IMR-90 (cell line): ENCODE data around the gene PUS7L. TPM values are rescaled to one million over a fixed set of nuclear protein-coding genes. Genes with fewer than 3 reads are reported as not detected.

Experiments used
- ATAC-seq: fragments of 200-7000 bp; cut with Tn5 transposase; 2 replicates; pipeline ENCODE4 v1.9.1; 2020; ENCODE audit warnings: low read depth, mild to moderate bottlenecking, moderate library complexity
- BruUV-seq: library from RNA; stranded (reverse); fragments of 400-500 nt; replicated peaks from 2 replicates; lab custom pipeline; 2021; lab: Mats Ljungman, UMichigan
- CTCF ChIA-PET: fragments of 300-600 bp; formaldehyde crosslinking; extraction: SDS; loops from one replicate; lab custom pipeline; 2021; ENCODE audit warnings: antibody characterized with exemption; lab: Yijun Ruan, JAX
- POLR2A ChIA-PET: fragments of 300-600 bp; sonication (Branson Sonifier 250); formaldehyde crosslinking; loops from one replicate; lab custom pipeline; 2022; ENCODE audit warnings: antibody characterized with exemption; ENCODE audit not compliant: unreplicated experiment; lab: Charles Lee
- DNase-seq: peaks from one replicate; pipeline ENCODE4 v3.0.0; 2013
- H2AFZ ChIP-seq: replicated peaks from 2 replicates; pipeline ENCODE3; 2013; ENCODE audit warnings: low read length, mild to moderate bottlenecking; ENCODE audit not compliant: poor library complexity
- H2AK5ac ChIP-seq: 2 replicates; pipeline ENCODE4 v1.6.1; 2013; ENCODE audit warnings: low read depth, low read length, inconsistent platforms
- H2AK9ac ChIP-seq: replicated peaks from 2 replicates; pipeline ENCODE3; 2013; ENCODE audit warnings: mild to moderate bottlenecking, low read depth, low read length, moderate library complexity; ENCODE audit not compliant: poor library complexity
- H2BK120ac ChIP-seq: 2 replicates; pipeline ENCODE4 v1.6.1; 2013; ENCODE audit warnings: low read depth, low read length, inconsistent platforms
- H2BK15ac ChIP-seq: 3 replicates; pipeline ENCODE4 v1.6.1; 2013; ENCODE audit warnings: low read depth, low read length, inconsistent platforms
- H2BK20ac ChIP-seq: 2 replicates; pipeline ENCODE4 v1.6.1; 2013; ENCODE audit warnings: low read depth, mild to moderate bottlenecking, inconsistent platforms, low read length, moderate library complexity
- H2BK5ac ChIP-seq: 2 replicates; pipeline ENCODE4 v1.6.1; 2013; ENCODE audit warnings: mild to moderate bottlenecking, low read depth, low read length, inconsistent platforms; ENCODE audit not compliant: poor library complexity, severe bottlenecking
- H3K14ac ChIP-seq: replicated peaks from 2 replicates; pipeline ENCODE4 v1.6.1; 2013; ENCODE audit warnings: low read depth, low read length, inconsistent platforms
- H3K18ac ChIP-seq: 2 replicates; pipeline ENCODE4 v1.6.1; 2013; ENCODE audit warnings: low read depth, low read length, control low read depth
- H3K23ac ChIP-seq: 2 replicates; pipeline ENCODE4 v1.6.1; 2013; ENCODE audit warnings: low read depth, low read length, inconsistent platforms
- H3K27ac ChIP-seq: 2 replicates; pipeline ENCODE4 v1.5.1; 2013; ENCODE audit warnings: mild to moderate bottlenecking, control low read depth, low read length; ENCODE audit not compliant: insufficient read depth
- H3K27me3 ChIP-seq: 2 replicates; pipeline ENCODE4 v1.6.1; 2013; ENCODE audit warnings: low read length; ENCODE audit not compliant: control insufficient read depth, insufficient read depth
- H3K36me3 ChIP-seq: 2 replicates; pipeline ENCODE4 v1.6.1; 2013; ENCODE audit warnings: low read length, mixed read lengths; ENCODE audit not compliant: control insufficient read depth, insufficient read depth
- H3K4ac ChIP-seq: 2 replicates; pipeline ENCODE4 v1.6.1; 2013; ENCODE audit warnings: low read depth, low read length, inconsistent platforms
- H3K4me1 ChIP-seq: 2 replicates; pipeline ENCODE4 v1.6.1; 2013; ENCODE audit warnings: low read length, mixed read lengths; ENCODE audit not compliant: control insufficient read depth, insufficient read depth
- H3K4me2 ChIP-seq: 2 replicates; pipeline ENCODE4 v1.6.1; 2013; ENCODE audit warnings: low read depth, mild to moderate bottlenecking, control low read depth, low read length, moderate library complexity
- H3K4me3 ChIP-seq: 2 replicates; pipeline ENCODE4 v1.5.1; 2013; ENCODE audit warnings: low read depth, mild to moderate bottlenecking, control low read depth, low read length, moderate library complexity; ENCODE audit not compliant: insufficient read depth
- H3K56ac ChIP-seq: 2 replicates; pipeline ENCODE4 v1.6.1; 2013; ENCODE audit warnings: low read length, inconsistent platforms; ENCODE audit not compliant: insufficient read depth; ENCODE audit errors: extremely low read depth
- H3K79me1 ChIP-seq, 2 experiments: 2 replicates each; pipeline ENCODE4 v1.6.1; 2013; ENCODE audit warnings: low read length in 2 of 2, inconsistent platforms in 1 of 2, low read depth in 1 of 2
- H3K9ac ChIP-seq: 2 replicates; pipeline ENCODE4 v1.6.1; 2013; ENCODE audit warnings: low read depth, low read length, control low read depth
- H3K9me1 ChIP-seq: 2 replicates; pipeline ENCODE4 v1.6.1; 2013; ENCODE audit warnings: low read length, inconsistent platforms; ENCODE audit not compliant: insufficient read depth
- H3K9me3 ChIP-seq: 2 replicates; pipeline ENCODE4 v1.6.1; 2013; ENCODE audit warnings: low read length; ENCODE audit not compliant: control insufficient read depth, insufficient read depth
- H4K20me1 ChIP-seq: 2 replicates; pipeline ENCODE4 v1.6.1; 2013; ENCODE audit warnings: low read length, inconsistent platforms; ENCODE audit not compliant: insufficient read depth
- H4K5ac ChIP-seq: 2 replicates; pipeline ENCODE4 v1.6.1; 2013; ENCODE audit warnings: mild to moderate bottlenecking, low read depth, low read length, control low read depth
- H4K8ac ChIP-seq, 2 experiments: 2 replicates each; pipeline ENCODE4 v1.6.1; 2013; ENCODE audit warnings: low read depth in 2 of 2, low read length in 2 of 2, control low read depth in 1 of 2, inconsistent platforms in 1 of 2
- H4K91ac ChIP-seq: 2 replicates; pipeline ENCODE4 v1.6.1; 2013; ENCODE audit warnings: low read depth, low read length, inconsistent platforms; ENCODE audit not compliant: insufficient read depth
- CEBPB ChIP-seq: IDR thresholded peaks from 2 replicates; pipeline ENCODE4 v1.6.1; 2012; ENCODE audit warnings: low read depth, low read length, improper control_type of control experiment
- CHD1 ChIP-seq: IDR thresholded peaks from 2 replicates; pipeline ENCODE4 v1.6.1; 2012; ENCODE audit warnings: low read depth, low read length, improper control_type of control experiment
- MXI1 ChIP-seq: IDR thresholded peaks from 2 replicates; pipeline ENCODE4 v1.6.1; 2012; ENCODE audit warnings: low read depth, mild to moderate bottlenecking, low read length, moderate library complexity, borderline replicate concordance
- POLR2A ChIP-seq: IDR thresholded peaks from 2 replicates; pipeline ENCODE4 v1.6.1; 2012; ENCODE audit warnings: mild to moderate bottlenecking, low read depth, low read length
- RCOR1 ChIP-seq: IDR thresholded peaks from 2 replicates; pipeline ENCODE4 v1.6.1; 2012; ENCODE audit warnings: mild to moderate bottlenecking, low read length, improper control_type of control experiment; ENCODE audit not compliant: insufficient replicate concordance
- SMC3 ChIP-seq: fragments of 150-350 bp; IDR thresholded peaks from 2 replicates; pipeline ENCODE4 v1.6.1; 2016; ENCODE audit warnings: low read depth, mild to moderate bottlenecking, antibody characterized with exemption, low read length, moderate library complexity
- USF2 ChIP-seq: fragments of 150-350 bp; IDR thresholded peaks from 2 replicates; pipeline ENCODE4 v1.6.1; 2017; ENCODE audit warnings: mild to moderate bottlenecking, antibody characterized with exemption, low read length, low read depth
- dilution Hi-C: fragments of 300-500 bp; cut with HindIII; formaldehyde crosslinking; loops from one replicate; pipeline ENCODE4 v1.14.3; 2018; ENCODE audit warnings: low sequenced_read_pairs; ENCODE audit not compliant: unreplicated experiment
- in situ Hi-C: fragments of 300-500 bp; cut with MboI; formaldehyde crosslinking; loops from 3 replicates; pipeline ENCODE4 v1.14.3; 2019; ENCODE audit warnings: low sequenced_read_pairs, inconsistent platforms, mixed read lengths
- intact Hi-C: fragments of 100-400 bp; cut with micrococcal nuclease; formaldehyde crosslinking; loops from 2 replicates; pipeline ENCODE4 v1.10.0; 2022
- polyA plus RNA-seq, 3 experiments: library from polyadenylated mRNA; depleted of rRNA; stranded (reverse); fragments of >200 nt; gene quantifications; 2 replicates each; pipeline ENCODE4 v1.2.3, GENCODE V29; 2012; ENCODE audit warnings: low replicate concordance in 1 of 3
- total RNA-seq: library from RNA; depleted of rRNA; stranded (reverse); fragments of >200 nt; gene quantifications from 2 replicates; pipeline ENCODE4 v1.2.3, GENCODE V29; 2012
- TF ChIP-seq, protein P1 (sequence below): conservative IDR thresholded peaks from 2 replicates; pipeline ENCODE4 v1.5.1; 2012; ENCODE audit warnings: mild to moderate bottlenecking, low read depth, low read length, improper control_type of control experiment

PUS7L gene
- total and polyA plus RNA-seq, 2 of the 4 experiments (the other 2 are of a cell fraction) = 5.1 to 44.8 TPM

DNA sequence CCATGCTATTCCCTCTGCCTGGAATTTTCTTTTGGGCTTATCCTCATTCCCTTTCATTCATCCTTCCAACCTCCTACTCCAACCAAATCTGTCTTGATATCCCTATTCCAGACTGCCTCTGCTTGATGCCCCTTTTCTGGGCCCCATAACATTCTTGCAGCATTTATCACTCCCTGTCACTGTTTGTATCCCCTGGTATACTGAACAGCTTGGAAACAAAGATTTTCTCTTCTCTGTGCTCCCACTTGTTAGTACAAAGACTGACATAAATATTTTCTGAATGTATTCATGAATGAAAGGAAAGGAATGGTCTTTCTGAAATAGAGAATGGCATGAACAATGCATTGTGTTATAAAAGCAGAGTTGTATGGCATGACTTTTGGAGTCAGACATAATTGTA lies 7.7 kb upstream of the PUS7L start:
- Histone ChIP-seq H3K9me3 (no peaks in the 10 kb centered on the region), H3K18ac (no peak overlapping the region), H3K4me1 (peaks cover 6% of the 10 kb centered on the region), H3K4me3 (no peak overlapping the region), H3K79me1 (peaks cover 3 to 8% of the 10 kb centered on the region in 2 experiments; a peak in 1 of 4 replicates), H2BK15ac (no peak overlapping the region), H2BK20ac (no peak overlapping the region; the same call in 1 of the 2 replicates), H4K5ac (no peak overlapping the region), H3K9me1 (no peaks in the 10 kb centered on the region; the same call in 1 of the 2 replicates), H3K23ac (peak overlapping the region; percentile 4; the same call in 1 of the 2 replicates), H4K91ac (no peak overlapping the region), H2AK9ac (no peak overlapping the region), H2BK5ac (no peak overlapping the region), H4K20me1 (no peaks in the 10 kb centered on the region), H3K36me3 (peaks cover 4% of the 10 kb centered on the region), H3K56ac (no peak overlapping the region), H2BK120ac (no peak overlapping the region), H3K9ac (no peak overlapping the region), H4K8ac (no peak overlapping the region), H3K4me2 (peak overlapping the region; percentile 45; the same call in 1 of the 2 replicates), H3K4ac (no peak overlapping the region), H3K27me3 (no peaks in the 10 kb centered on the region), H2AFZ (no peak overlapping the region), H3K27ac (no peak overlapping the region), H2AK5ac (no peak overlapping the region), H3K14ac (no peak overlapping the region)
- peak; percentile 19 for DNase-seq
- in situ Hi-C loops (no loop called here), intact Hi-C loops (no loop called here), dilution Hi-C loops (no loop called here)
- BruUV-seq = no TSS peak
- TF ChIP-seq POLR2A = no peak
- TF ChIP-seq MXI1 = no peak
- no peak for TF ChIP-seq USF2
- TF ChIP-seq, protein P1, sequence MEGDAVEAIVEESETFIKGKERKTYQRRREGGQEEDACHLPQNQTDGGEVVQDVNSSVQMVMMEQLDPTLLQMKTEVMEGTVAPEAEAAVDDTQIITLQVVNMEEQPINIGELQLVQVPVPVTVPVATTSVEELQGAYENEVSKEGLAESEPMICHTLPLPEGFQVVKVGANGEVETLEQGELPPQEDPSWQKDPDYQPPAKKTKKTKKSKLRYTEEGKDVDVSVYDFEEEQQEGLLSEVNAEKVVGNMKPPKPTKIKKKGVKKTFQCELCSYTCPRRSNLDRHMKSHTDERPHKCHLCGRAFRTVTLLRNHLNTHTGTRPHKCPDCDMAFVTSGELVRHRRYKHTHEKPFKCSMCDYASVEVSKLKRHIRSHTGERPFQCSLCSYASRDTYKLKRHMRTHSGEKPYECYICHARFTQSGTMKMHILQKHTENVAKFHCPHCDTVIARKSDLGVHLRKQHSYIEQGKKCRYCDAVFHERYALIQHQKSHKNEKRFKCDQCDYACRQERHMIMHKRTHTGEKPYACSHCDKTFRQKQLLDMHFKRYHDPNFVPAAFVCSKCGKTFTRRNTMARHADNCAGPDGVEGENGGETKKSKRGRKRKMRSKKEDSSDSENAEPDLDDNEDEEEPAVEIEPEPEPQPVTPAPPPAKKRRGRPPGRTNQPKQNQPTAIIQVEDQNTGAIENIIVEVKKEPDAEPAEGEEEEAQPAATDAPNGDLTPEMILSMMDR = no peak
- TF ChIP-seq CEBPB = no peak
- no peak for TF ChIP-seq CHD1
- no peak for TF ChIP-seq RCOR1
- no peak for TF ChIP-seq SMC3
- ChIA-PET CTCF (no interaction called here), POLR2A (no interaction called here)
- peak; percentile 74 for ATAC-seq
